GM18868 (cell line): ENCODE data around the gene LITAF.
"Not testable (repeated sequence)": the region's sequence is repeated elsewhere in the genome, so short reads cannot be mapped to it uniquely, and the experiment has no call there.

Experiments used
- ATAC-seq: cut with Tn5 transposase; IDR thresholded peaks from one replicate; pipeline ENCODE4 v1.9.1; 2021; ENCODE audit warnings: mild to moderate bottlenecking, moderate library complexity; ENCODE audit not compliant: unreplicated experiment

LITAF gene

GRCh38 chr16:11621539-11621919 lies 34.8 kb upstream of the LITAF start:
- ATAC-seq = no peak

DNA sequence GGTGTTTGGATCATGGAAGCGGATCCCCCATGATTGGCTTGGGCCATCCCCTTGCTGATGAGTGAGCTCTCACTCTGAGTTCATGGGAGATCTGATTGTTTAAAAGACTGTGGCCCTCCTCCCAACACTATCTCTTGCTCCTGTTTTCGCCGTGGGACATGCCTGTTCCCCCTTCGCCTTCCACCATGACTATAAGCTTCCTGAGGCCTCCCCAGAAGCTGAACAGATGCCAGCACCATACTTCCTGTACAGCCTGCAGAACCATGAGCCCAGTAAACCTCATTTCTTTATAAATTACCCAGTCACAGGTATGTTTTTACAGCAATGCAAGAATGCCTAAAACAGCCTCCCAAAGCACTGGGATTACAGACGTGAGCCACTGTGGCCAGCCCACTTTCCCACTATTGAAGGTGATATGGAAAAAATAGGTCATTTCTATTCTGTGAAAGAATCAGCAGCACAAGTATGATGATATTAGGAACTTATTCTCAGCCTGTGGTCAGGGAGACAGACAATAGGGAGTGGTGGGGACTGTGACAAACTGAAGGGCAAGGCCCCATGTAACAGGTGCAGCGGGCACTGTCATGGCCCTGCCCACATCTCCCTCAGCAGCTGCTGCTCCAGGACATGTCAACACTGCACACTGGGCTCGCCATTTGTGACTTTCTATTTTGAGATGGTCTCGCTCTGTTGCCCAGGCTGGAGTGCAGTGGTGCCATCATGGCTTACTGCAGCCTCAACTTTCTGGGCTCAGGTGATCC lies 33.7 kb upstream of the LITAF start:
- no peak for ATAC-seq

- ATAC-seq = no peak
Measured at GRCh38 chr16:11619327-11619851, 32.7 kb upstream of the LITAF start.

DNA sequence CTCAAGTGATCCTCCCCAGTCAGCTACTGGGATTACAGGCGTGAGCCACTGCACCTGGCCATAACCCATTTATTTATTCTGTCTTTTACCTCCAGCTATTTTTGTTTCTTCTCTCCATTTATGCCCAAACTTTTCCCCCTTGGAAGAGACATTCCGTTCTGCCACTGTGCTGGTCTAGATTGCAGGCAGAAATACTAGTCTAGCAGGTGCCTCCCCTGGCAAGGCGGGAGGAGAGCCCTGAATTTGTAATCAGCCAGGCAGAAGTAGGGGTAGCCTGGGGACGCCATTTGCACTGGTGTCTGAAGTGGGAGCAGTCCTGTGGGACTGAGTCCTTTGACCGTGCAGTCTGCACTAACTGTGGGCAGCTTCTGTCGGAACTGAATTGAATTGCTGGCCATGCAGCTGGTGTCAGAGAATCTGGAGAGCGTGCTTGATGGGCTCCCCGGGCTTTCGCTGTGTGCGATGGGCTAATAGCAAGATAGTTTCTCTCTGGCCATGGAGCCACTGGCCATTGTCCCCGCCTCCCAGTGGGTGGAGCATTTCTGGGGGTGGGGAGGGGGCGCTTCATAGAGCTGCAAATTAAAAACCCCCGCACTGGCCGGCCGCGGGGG lies 31.5 kb upstream of the LITAF start:
- ATAC-seq = no peak

- ATAC-seq = no peak
Measured at GRCh38 chr16:11615748-11616447, 29.2 kb upstream of the LITAF start.

DNA sequence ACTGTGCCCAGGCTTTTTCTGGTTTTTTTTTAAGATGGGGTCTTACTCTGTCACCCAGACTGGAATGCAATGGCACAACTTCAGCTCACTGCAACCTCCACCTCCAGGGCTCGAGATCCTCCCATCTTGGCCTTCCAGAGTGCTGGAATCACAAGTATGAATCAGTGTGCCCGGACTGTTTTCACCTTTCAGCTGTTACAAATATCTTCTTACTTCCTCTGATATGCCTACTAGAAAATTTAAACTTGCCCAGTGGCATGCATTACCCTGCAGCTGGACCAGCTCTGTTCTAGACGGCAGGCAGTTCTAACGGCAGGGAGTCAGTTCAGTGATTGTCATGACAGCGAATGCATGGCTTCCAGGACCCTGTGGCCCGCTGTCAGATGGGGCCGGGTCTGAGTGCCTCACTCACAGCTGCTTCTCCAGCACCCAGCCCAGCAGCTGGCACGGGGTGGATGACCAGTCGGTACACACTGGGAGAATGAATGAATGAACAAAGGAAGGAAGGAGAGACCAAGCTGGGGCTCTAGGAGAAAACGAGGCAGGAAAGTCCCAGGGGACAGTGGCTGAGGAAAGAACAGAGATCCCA lies 28.0 kb upstream of the LITAF start:
- ATAC-seq = no peak

- ATAC-seq = no peak
Measured at GRCh38 chr16:11613381-11614303, 26.9 kb upstream of the LITAF start.

- ATAC-seq = no peak
Measured at GRCh38 chr16:11612665-11613025, 25.9 kb upstream of the LITAF start.

DNA sequence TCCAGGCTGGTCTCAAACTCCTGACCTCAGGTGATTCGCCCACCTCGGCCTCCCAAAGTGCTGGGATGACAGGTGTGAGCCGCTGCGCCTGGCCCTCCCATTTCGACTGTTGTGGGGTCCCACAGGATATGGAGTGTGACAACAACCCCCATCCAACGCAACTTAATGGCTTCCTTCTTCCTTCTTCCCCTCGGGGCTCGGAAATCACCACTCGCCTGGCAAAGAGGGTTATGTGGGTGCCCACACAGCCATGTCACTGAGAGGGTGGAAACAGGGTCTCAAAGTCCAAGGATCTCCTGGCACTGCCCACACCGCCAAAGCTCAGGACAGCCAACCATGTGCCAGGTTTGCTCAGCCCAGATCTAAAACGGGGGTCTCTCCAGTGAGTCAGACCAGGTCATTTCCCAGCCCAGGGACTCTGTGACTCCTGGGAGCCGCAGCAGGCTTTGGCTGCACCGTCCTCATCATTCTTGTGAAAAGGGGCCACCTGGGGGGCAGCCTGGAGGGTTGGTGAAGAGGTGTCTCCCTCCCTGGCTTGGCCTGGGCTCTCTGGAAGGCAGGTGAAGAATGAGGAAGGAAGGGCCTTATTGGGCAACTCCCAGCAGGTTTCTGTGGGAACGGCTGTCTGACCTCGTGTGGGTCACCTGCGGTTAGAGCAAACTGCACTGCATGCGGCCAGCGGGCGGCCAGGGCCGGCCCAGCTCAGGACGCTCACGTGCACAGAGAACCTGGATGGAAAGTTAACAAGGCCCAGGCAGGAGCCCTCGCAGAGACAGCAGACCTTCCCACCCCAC lies 25.3 kb upstream of the LITAF start:
- no peak for ATAC-seq

DNA sequence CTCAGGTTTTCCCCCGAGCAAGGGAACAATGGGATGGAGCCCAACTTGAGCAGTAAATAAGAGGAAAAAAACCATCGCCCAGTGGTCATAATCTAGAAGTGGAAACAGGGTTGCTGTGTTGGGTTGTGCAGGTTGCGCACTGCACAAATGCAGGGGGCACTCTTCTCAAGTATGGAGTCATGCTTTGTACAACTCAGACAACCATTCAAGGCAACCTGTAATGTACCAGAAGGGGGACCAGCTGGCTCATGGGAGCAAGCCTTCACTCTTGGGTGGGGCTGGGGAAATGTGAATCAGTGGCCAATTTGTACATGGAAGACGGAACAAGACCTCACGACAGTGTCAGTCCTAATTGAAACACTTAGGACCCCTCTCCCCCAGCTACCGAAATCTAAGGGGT lies 23.9 kb upstream of the LITAF start:
- no peak for ATAC-seq

- no peak for ATAC-seq
Measured at GRCh38 chr16:11610121-11610505, 23.4 kb upstream of the LITAF start.

- ATAC-seq = no peak
Measured at GRCh38 chr16:11609474-11610120, 22.9 kb upstream of the LITAF start.

GRCh38 chr16:11605891-11606290 lies 19.2 kb upstream of the LITAF start:
- ATAC-seq = no peak

- ATAC-seq = no peak
Measured at GRCh38 chr16:11605564-11605886, 18.8 kb upstream of the LITAF start.

DNA sequence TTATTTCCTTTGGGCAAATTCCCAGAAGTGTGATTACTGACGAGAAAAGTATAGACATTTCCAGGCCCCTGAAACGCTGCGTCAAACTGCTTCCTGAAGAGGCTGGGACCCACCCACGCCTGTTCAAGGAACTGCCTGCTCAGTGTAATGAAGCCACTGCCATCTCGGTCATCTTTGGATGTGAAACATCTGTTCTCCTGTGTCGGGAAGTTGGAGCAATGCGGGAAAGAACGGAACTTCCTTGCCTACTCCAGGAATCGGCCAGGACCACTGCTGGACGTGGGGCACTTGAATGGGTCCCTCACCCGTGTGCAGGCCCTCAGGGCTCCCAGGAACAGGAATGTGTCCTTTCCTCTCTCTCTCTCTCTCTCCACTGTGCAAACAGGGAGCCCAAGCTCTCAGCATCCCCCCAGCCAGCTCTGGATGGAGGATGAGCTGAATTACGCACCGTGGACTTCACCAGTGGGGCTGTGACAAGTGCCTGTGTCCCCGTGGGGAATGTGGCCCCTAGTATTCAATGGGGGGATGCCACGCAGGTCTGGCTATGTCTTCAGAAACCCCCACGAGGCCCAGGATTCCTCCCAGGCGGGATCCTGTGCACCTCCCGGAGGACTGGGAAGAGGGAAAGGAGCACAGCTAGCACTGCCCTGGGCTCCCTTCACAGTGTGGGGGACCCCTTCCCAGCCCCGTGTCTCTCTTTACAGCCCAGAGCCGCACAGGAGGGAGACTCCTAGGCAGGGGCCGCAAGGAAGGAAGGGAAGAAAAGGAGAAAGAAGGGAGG lies 18.3 kb upstream of the LITAF start:
- no peak for ATAC-seq

GRCh38 chr16:11604296-11604695 lies 17.6 kb upstream of the LITAF start:
- not testable (repeated sequence) for ATAC-seq

DNA sequence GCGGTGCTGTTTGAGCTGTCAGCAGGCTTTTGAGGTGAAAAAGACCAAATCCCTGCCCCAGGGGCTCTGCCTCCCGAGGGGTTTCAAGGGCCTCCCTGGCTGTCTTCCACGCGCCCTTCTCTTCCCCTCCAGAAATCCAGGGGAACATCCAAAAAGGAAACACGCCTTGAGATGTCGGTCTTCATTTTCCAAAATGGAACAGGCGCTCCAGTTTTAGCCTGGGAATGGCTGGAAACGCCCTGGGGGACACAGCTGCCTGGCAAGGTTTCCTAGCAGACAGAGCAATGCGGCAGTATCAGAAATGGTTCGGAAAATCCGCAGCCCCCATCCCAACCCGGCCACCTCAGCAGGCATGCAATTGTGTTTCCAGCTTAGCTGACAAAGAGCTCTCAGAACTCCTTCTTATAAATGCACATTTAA lies 16.6 kb upstream of the LITAF start:
- no peak for ATAC-seq

- no peak for ATAC-seq
Measured at GRCh38 chr16:11602321-11602720, 15.6 kb upstream of the LITAF start.

DNA sequence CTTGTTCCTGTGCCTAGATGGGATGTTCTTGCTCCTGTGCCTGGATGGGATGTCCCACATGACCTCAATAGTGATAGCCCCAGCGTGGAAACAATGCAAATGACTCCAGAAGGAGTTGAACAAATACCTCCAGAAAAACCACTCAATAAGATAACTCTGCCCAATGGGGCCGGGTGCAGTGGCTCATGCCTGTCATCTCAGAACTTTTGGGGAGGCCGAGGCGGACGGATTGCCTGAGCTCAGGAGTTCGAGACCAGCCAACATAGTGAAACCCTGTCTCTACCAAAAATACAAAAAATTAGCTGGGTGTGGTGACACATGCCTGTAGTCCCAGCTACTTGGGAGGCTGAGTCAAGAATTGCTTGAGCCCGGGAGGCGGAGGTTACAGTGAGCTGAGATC lies 15.2 kb upstream of the LITAF start:
- ATAC-seq = no peak
